Activated naive CD4-positive, alpha-beta T cell (primary cell): ENCODE results near the gene LILRA6.
"Not testable (repeated sequence)": the region's sequence is repeated elsewhere in the genome, so short reads cannot be mapped to it uniquely, and the experiment has no call there.

Experiments
- DNase-seq, 4 experiments: peaks; one replicate each; lab custom pipeline; 2025; lab: John Stamatoyannopoulos, UW

Gene LILRA6

GRCh38 chr19:54207983-54208783 lies 34.4 kb downstream of the LILRA6 start:
- no peak for DNase-seq

DNA sequence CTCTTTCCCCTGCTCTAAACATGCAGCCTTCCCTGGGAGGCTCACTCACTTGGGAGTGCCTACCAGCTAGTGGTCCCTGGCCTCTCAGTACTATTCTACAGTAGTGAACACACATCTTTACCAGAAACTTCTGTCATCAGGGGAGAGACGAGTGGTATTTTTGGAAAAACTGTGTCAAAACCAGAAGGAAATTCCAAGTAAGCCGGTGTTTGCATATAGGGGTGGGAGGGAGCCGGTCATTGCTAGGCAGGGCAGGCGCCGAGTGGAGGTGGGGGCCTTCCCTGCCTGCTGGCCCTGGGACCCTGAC lies 35.0 kb downstream of the LILRA6 start:
- no peak for DNase-seq

DNA sequence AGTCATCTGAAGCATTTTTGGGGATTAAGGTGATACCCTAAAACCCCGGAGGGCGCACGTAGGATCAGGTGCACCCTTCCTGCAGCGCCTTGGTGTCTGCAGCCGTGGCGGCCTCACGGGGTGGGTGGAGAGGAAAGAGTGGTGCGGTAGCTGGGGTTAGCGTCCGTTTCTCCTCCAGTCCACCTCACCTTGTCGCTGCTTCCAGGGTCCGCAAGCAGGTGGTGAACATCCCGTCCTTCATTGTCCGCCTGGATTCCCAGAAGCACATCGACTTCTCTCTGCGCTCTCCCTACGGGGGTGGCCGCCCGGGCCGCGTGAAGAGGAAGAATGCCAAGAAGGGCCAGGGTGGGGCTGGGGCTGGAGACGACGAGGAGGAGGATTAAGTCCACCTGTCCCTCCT lies 35.4 kb downstream of the LILRA6 start:
- DNase-seq, result not testable (repeated sequence)

DNA sequence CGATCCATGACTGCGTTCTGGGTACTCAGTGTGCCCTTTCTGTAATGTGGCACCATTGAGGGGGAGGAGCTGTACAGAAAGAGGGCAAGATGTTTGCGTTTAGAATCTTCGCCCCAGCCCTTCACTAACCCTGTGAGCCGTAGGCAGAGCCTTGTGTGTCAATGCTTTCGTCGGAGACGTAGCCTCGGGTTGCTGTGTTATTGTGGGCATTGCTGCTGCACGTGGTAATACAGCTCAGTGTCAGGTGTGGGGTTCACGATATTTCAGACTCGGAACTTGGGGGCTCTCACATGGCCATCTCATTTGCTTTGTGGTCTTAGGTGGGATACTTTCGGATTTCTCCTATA lies 35.8 kb downstream of the LILRA6 start:
- DNase-seq, result no peak

DNA sequence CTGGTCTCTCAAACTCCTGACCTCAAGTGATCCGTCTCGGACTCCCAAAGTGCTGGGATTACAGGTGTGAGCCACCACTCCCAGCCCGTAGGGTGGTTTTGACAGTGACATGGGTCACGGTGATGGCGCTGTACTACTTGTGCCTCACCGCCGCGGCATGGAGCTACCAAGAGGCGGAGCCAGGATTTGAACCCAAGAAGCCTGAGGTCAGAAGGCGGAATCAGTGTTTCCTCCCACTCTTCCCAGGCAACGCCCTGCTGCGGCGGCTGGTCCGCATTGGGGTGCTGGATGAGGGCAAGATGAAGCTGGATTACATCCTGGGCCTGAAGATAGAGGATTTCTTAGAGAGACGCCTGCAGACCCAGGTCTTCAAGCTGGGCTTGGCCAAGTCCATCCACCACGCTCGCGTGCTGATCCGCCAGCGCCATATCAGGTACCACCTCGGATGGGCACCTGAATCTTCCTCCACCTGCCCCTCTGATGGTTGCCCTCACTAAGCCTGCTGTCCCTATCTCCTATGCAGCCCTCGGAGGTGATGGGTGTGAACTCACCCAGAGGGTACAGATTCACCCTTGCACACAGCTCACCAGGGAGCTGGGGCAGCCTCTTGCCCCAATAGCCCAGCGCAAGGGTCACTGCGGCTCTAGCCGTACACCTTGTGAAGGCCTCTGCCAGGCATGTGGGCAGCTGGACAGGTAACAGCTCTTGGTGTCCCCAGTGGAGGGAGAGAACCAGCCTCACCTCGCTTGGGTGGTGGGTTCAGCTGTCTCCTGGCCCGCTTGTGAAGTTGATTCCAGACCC lies 36.4 kb downstream of the LILRA6 start:
- DNase-seq, result no peak

- DNase-seq, result no peak
Measured at GRCh38 chr19:54204767-54205468, 37.7 kb downstream of the LILRA6 start.

- no peak for DNase-seq
Measured at GRCh38 chr19:54203151-54203611, 39.4 kb downstream of the LILRA6 start.

DNA sequence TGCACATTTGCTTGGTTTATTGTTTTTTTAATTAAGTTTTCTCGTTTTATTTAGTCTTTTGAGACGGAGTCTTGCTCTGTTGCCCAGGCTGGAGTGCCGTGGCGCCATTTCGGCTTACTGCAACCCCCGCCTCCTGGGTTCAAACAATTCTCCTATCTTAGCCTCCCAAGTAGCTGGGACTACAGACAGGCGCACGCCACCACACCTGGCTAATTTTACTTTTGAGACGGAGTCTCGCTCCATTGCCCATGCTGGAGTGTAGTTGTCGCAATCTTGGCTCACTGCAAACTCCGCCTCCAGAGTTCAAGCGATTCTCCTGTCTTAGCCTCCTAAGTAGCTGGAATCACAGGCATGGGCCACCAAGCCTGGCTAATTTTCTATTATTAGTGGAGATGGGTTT lies 40.6 kb downstream of the LILRA6 start:
- DNase-seq, result no peak

DNA sequence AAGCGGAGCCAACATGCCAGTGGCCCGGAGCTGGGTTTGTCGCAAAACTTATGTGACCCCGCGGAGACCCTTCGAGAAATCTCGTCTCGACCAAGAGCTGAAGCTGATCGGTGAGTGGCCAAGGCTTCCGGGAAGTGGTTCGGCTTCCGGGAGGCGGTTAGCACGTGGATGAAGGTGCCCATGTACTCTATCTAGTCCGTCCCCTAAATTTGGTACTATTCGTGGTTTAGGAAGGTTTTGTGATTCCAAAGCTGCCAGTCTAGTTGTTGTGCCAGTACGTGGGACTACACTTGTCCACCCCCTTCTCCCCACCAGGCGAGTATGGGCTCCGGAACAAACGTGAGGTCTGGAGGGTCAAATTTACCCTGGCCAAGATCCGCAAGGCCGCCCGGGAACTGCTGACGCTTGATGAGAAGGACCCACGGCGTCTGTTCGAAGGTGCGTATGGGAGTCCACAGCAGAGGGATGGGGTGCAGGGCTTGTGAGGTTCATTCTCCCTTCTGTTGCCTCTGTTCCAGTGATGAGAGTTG lies 41.4 kb downstream of the LILRA6 start:
- no peak for DNase-seq

DNA sequence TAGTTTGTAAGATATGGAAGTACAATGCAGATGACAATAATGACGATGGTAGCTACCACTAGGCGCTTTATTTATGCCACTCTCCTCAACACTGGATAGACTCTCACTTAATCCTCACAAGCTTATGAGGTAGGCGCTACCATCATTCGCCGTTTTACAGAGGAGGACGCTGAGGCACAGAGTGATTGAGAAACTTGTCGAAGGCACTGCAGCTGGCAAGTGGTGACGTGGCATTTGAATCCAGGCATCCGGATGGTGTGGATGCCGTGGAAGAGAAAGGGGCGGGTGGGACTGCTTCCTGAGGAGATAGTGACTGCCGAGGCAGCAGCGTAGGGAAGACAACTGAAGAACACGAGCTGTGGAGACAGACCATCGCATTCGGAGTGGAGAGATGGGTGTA lies 43.2 kb downstream of the LILRA6 start:
- DNase-seq, result no peak

- no peak for DNase-seq
Measured at GRCh38 chr19:54197121-54197520, 45.5 kb downstream of the LILRA6 start.

DNA sequence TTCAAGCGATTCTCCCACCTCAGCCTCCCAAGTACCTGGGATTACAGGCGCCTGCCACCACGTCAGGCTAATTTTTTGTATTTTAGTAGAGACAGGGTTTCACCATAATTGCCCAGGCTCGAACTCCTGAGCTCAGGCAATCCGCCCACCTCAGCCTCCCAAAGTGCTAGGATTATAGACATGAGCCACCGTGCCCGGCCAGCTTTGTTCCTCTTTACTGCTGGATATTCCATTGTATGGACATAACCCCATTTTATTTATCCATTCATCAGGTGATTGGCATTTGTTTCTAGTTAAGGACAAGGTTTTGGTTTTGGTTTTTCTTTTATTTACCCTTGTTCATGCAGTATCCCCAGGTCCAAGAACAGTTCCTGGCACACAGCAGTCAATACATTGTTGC lies 46.1 kb downstream of the LILRA6 start:
- no peak for DNase-seq

GRCh38 chr19:54194463-54194862 lies 48.1 kb downstream of the LILRA6 start:
- not testable (repeated sequence) for DNase-seq

GRCh38 chr19:54193011-54193410 lies 49.6 kb downstream of the LILRA6 start:
- DNase-seq, result no peak

- DNase-seq, result no peak
Measured at GRCh38 chr19:54191811-54192453, 50.7 kb downstream of the LILRA6 start.

DNA sequence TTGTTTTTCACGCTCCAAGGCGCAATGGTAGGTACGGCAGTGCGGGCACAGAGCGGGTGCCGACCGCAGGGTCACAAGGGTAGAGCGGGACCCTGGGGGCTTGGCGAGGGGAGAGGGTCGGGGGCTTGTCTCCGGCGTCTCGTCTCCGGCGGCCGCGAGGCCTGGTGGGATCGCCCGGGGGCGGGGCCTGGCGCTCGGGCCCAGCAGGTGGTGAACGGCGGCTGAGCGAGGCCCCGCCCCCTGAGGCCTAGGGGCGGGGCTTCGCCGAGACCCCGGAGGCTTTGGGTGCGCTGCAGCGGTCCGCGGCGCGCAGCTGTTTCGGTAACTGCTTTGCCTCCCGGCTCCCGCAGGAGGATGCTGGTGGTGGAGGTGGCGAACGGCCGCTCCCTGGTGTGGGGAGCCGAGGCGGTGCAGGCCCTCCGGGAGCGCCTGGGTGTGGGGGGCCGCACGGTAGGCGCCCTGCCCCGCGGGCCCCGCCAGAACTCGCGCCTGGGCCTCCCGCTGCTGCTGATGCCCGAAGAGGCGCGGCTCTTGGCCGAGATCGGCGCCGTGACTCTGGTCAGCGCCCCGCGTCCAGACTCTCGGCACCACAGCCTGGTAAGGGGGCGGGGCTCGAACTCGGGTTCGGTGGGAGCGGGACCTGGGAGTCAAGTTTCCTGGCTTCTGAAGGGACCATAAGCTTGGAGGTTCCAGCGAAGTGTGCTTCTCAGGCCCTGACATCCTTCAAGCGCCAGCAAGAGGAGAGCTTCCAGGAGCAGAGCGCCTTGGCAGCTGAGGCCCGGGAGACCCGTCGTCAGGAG lies 51.4 kb downstream of the LILRA6 start, which contains the start of gene TSEN34:
Gene TSEN34 (plus strand): TSS at position 298 of the 800 bp plus-strand sequence. CDS start 57 bp downstream, at position 355.
- DNase-seq, result peak; percentile 84 to 92 (median 90)

- DNase-seq, result peak; percentile 99 to 100 (median 99)
Measured at GRCh38 chr19:54190503-54191010, 52.0 kb downstream of the LILRA6 start.

DNA sequence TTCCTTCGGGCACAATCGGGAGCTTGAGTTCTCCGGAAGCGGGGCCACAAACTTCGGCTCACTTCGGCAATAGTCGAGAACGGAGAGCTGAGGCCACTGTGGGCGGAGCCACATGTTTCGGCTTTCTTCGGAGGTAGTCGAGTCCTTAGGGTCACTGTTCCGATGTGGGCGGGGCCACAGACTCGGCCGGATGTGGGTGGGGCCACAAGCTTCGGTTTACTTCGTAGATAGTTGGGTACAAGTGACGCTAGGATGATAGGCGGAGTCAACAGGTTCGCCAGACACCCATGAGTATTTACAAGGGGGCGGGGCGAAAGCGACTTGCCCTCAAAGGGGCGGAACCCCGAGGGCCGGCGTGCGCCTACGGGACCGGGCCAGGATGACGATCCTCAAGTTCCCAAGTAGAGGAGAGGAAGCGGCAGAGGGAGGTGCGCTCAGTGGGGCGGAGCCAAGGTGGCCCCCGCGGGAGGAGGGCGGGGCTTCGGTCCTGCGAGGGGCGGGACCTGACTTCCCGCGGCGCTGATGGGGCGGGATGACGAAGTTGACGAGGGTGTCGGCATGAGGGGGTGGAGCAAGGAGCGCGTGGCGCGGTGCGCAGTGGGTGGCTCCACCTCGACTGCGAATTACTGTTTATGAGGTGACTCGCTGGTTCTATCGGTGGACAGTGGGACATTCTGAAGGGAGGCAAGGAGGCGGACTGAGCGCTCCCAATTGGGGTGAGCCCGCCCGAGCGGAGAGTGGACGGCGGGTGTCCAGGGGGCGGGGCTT lies 52.7 kb downstream of the LILRA6 start:
- peak; percentile 100 for DNase-seq

GRCh38 chr19:54189145-54189734 lies 53.4 kb downstream of the LILRA6 start, which contains the start of gene MBOAT7:
Gene MBOAT7 (minus strand): TSS chr19:54189580. CDS start chr19:54188508, 1,072 bp downstream.
- DNase-seq, result peak in 1 of 4 experiments; percentile 66
